ACHN (cell line): ENCODE data around the gene CHD5.
A peak's percentile ranks its signal among the peaks of the same experiment; 100 is the strongest.
"Not testable (repeated sequence)": the region's sequence is repeated elsewhere in the genome, so short reads cannot be mapped to it uniquely, and the experiment has no call there.

Experiments
- DNase-seq: peaks from one replicate; pipeline ENCODE4 v3.0.0-alpha.2; 2015
- in situ Hi-C: cut with HindIII; loops from 2 replicates; pipeline ENCODE4 v1.10.0; 2017; ENCODE audit warnings: low sequenced_read_pairs, low pct_ligation_motif_present, low pct_unique_long_range_greater_than_20kb

CHD5 gene

GRCh38 chr1:6180268-6180706 lies at the start of gene CHD5:
Gene CHD5 (minus strand): TSS chr1:6180321. CDS start chr1:6180023, 298 bp downstream.
- DNase-seq = no peak
- in situ Hi-C loops = no loop called here

GRCh38 chr1:6225651-6226050 lies 45.5 kb upstream of the CHD5 start:
- DNase-seq = no peak
- in situ Hi-C loops = no loop called here

GRCh38 chr1:6224718-6225117 lies 44.6 kb upstream of the CHD5 start:
- in situ Hi-C loops = no loop called here
- DNase-seq = peak; percentile 24

GRCh38 chr1:6223617-6224016 lies 43.5 kb upstream of the CHD5 start:
- in situ Hi-C loops = no loop called here
- no peak for DNase-seq

GRCh38 chr1:6222636-6223035 lies 42.5 kb upstream of the CHD5 start:
- no peak for DNase-seq
- in situ Hi-C loops = no loop called here

- DNase-seq = no peak
- in situ Hi-C loops = no loop called here
Measured at GRCh38 chr1:6221210-6221784, 41.2 kb upstream of the CHD5 start.

- in situ Hi-C loops = no loop called here
- DNase-seq = no peak
Measured at GRCh38 chr1:6220236-6220635, 40.1 kb upstream of the CHD5 start.

- in situ Hi-C loops, DNase-seq: not testable (repeated sequence)
Measured at GRCh38 chr1:6219641-6220040, 39.5 kb upstream of the CHD5 start.

- in situ Hi-C loops = no loop called here
- no peak for DNase-seq
Measured at GRCh38 chr1:6218375-6219164, 38.4 kb upstream of the CHD5 start.

- DNase-seq = no peak
Measured at GRCh38 chr1:6212193-6212959, 32.3 kb upstream of the CHD5 start.

GRCh38 chr1:6211731-6212130 lies 31.6 kb upstream of the CHD5 start:
- in situ Hi-C loops = no loop called here

More at GRCh38 chr1:6212193-6212959, 32.3 kb upstream of the CHD5 start:
- in situ Hi-C loops = no loop called here

GRCh38 chr1:6210591-6211355 lies 30.7 kb upstream of the CHD5 start:
- DNase-seq = no peak
- in situ Hi-C loops = no loop called here

More at GRCh38 chr1:6211731-6212130, 31.6 kb upstream of the CHD5 start:
- no peak for DNase-seq

GRCh38 chr1:6209661-6210580 lies 29.8 kb upstream of the CHD5 start:
- in situ Hi-C loops = no loop called here
- no peak for DNase-seq

GRCh38 chr1:6208723-6209660 lies 28.9 kb upstream of the CHD5 start:
- no peak for DNase-seq
- in situ Hi-C loops = no loop called here

- DNase-seq = no peak
- in situ Hi-C loops = no loop called here
Measured at GRCh38 chr1:6207921-6208320, 27.8 kb upstream of the CHD5 start.

GRCh38 chr1:6207075-6207885 lies 27.2 kb upstream of the CHD5 start:
- no peak for DNase-seq
- in situ Hi-C loops = no loop called here
